HL-60 (cell line): ENCODE measurements around the gene RAB18.

Source experiments
- DNase-seq, 2 experiments: peaks; one replicate each; pipeline ENCODE4 v3.0.0-alpha.2; 2010 to 2020; ENCODE audit warnings: low read depth in 1 of 2, low spot score in 1 of 2
- H3K27ac ChIP-seq: fragments of 250-450 bp; sonication (Bioruptor Pico); replicated peaks from 2 replicates; pipeline ENCODE4 v1.5.1; 2020; ENCODE audit warnings: mild to moderate bottlenecking, moderate library complexity
- H3K27me3 ChIP-seq: fragments of 250-450 bp; sonication (Bioruptor Pico); 2 replicates; pipeline ENCODE4 v1.5.1; 2021; ENCODE audit warnings: mild to moderate bottlenecking, moderate library complexity; ENCODE audit not compliant: insufficient read depth, poor library complexity, severe bottlenecking
- H3K4me3 ChIP-seq: replicated peaks from 2 replicates; pipeline ENCODE4 v1.5.1; 2011; ENCODE audit warnings: mild to moderate bottlenecking, control low read depth, low read length; ENCODE audit not compliant: insufficient read depth
- CTCF ChIP-seq: IDR thresholded peaks from one replicate; pipeline ENCODE4 v1.5.1; 2011; ENCODE audit warnings: low read length, control low read depth, inconsistent platforms; ENCODE audit not compliant: insufficient read depth
- GABPA ChIP-seq: IDR thresholded peaks from 2 replicates; pipeline ENCODE4 v1.6.1; 2012; ENCODE audit warnings: low read depth
- POLR2AphosphoS5 ChIP-seq: IDR thresholded peaks from 2 replicates; pipeline ENCODE4 v1.6.1; 2012; ENCODE audit warnings: low read depth
- REST ChIP-seq: IDR thresholded peaks from 2 replicates; pipeline ENCODE4 v1.6.1; 2012; ENCODE audit warnings: low read depth; ENCODE audit not compliant: insufficient replicate concordance
- SPI1 ChIP-seq: IDR thresholded peaks from 2 replicates; pipeline ENCODE4 v1.6.1; 2012; ENCODE audit warnings: low read depth, mild to moderate bottlenecking, borderline replicate concordance

The RAB18 gene

GRCh38 chr10:27485368-27485767 lies 18.7 kb upstream of the RAB18 start:
- H3K27me3 ChIP-seq, result no peaks in the 10 kb centered on the region
- no peak overlapping the region for H3K4me3 ChIP-seq
- TF ChIP-seq REST (no peak), POLR2AphosphoS5 (no peak)
- no peak for DNase-seq
- no peak overlapping the region for H3K27ac ChIP-seq

- Histone ChIP-seq H3K27ac (no peak overlapping the region), H3K27me3 (no peaks in the 10 kb centered on the region), H3K4me3 (no peak overlapping the region)
- no peak for TF ChIP-seq GABPA
- no peak for TF ChIP-seq CTCF
- no peak for TF ChIP-seq REST
- no peak for TF ChIP-seq POLR2AphosphoS5
- no peak for TF ChIP-seq SPI1
- no peak for DNase-seq
Measured at GRCh38 chr10:27485986-27486385, 18.1 kb upstream of the RAB18 start.

GRCh38 chr10:27490807-27491206 lies 13.3 kb upstream of the RAB18 start:
- no peak for DNase-seq

More at GRCh38 chr10:27490807-27491206, 13.3 kb upstream of the RAB18 start:
- H3K27me3 ChIP-seq, result no peaks in the 10 kb centered on the region
- TF ChIP-seq CTCF (no peak), POLR2AphosphoS5 (no peak), GABPA (no peak), REST (no peak), SPI1 (no peak)
- H3K4me3 ChIP-seq, result no peak overlapping the region
- no peak overlapping the region for H3K27ac ChIP-seq
